ENCODE measurements around the gene SEMA6D.

GRCh38 chr15:47725051-47725450 is 7.7 kb downstream of the SEMA6D start:
- TF ChIP-seq CTCF (IDR thresholded peaks at IDR 0.05; ENCODE audit: low read length) (no peak), EZH2phosphoT487 (IDR thresholded peaks at IDR 0.05; ENCODE audit: low read length) (no peak), EZH2 (optimal IDR thresholded peaks at IDR 0.05; ENCODE audit: low read depth, low read length) (no peak)

Data from MM.1S (cell line).